Kidney (tissue), 14 donors: ENCODE data around the gene CRADD. TPM values are rescaled to one million over a fixed set of nuclear protein-coding genes. Genes with fewer than 3 reads are reported as not detected.
A peak's percentile ranks its signal among the peaks of the same experiment; 100 is the strongest.

Experiments used
- DNase-seq, 5 donors: peaks; one replicate each; pipeline ENCODE4 v3.0.0-alpha.2; 2013 to 2020
- FAIRE-seq: peaks from 2 replicates; lab custom pipeline; 2012; peaks lifted over from hg19 to GRCh38; lab: Jason Lieb, UNC
- H3K27ac ChIP-seq, 2 donors: one replicate each; pipeline ENCODE4 v1.7.0; 2013; ENCODE audit warnings: low read depth in 2 of 2, low read length in 2 of 2, inconsistent platforms in 1 of 2
- H3K27me3 ChIP-seq: one replicate; pipeline ENCODE4 v1.7.1; 2013; ENCODE audit warnings: low read length, inconsistent platforms; ENCODE audit not compliant: control insufficient read depth, insufficient read depth
- H3K36me3 ChIP-seq, 3 donors: one replicate each; pipeline versions ENCODE4 v1.7.0 to v1.7.1; 2013; ENCODE audit warnings: low read length in 3 of 3, control low read depth in 1 of 3, inconsistent platforms in 1 of 3; ENCODE audit not compliant: insufficient read depth in 3 of 3, control insufficient read depth in 2 of 3
- H3K4me1 ChIP-seq, 3 donors: one replicate each; pipeline versions ENCODE4 v1.7.0 to v1.7.1; 2013; ENCODE audit warnings: low read length in 3 of 3, inconsistent platforms in 1 of 3, low read depth in 1 of 3; ENCODE audit not compliant: control insufficient read depth in 2 of 3, insufficient read depth in 2 of 3
- H3K4me3 ChIP-seq, 3 donors: one replicate each; pipeline versions ENCODE4 v1.7.0 to v1.8.1; 2013; ENCODE audit warnings: low read length in 3 of 3, control low read depth in 1 of 3, inconsistent platforms in 1 of 3
- H3K9ac ChIP-seq, 3 donors: one replicate each; pipeline versions ENCODE4 v1.7.0 to v1.7.1; 2013; ENCODE audit warnings: low read length in 3 of 3, control low read depth in 1 of 3, inconsistent platforms in 1 of 3
- H3K9me3 ChIP-seq, 3 donors: one replicate each; pipeline versions ENCODE4 v1.7.0 to v1.7.1; 2013; ENCODE audit warnings: low read length in 3 of 3, control low read depth in 1 of 3, inconsistent platforms in 1 of 3; ENCODE audit not compliant: control insufficient read depth in 2 of 3, insufficient read depth in 1 of 3
- CTCF ChIP-seq: IDR thresholded peaks from 3 replicates; pipeline ENCODE4 v1.5.1; 2012; ENCODE audit warnings: mild to moderate bottlenecking, moderate library complexity, borderline replicate concordance; ENCODE audit not compliant: insufficient read depth; ENCODE audit errors: extremely low read depth
- intact Hi-C: fragments of 100-400 bp; cut with DNase I; formaldehyde crosslinking; loops from one replicate; pipeline ENCODE4 v1.11.1; 2022
- polyA plus RNA-seq: library from polyadenylated mRNA; stranded (reverse); fragments of 350-450 nt; fragmentation: Illumina TruSeq; extraction: RNeasy Lipid Tissue Mini Kit (QIAGEN cat#74804); gene quantifications from one replicate; pipeline ENCODE4 v1.2.3, GENCODE V29; 2014; ENCODE audit warnings: low read depth, low replicate concordance; ENCODE audit not compliant: insufficient read depth
- total RNA-seq: library from RNA; stranded (reverse); fragmentation: NEBNext Ultra II Directional; extraction: Animal tissue kit (Norgen Biotek cat#: 25700); gene quantifications from one replicate; pipeline ENCODE4 v1.2.1, GENCODE V29; 2021
- donor health status: control.
- donor health status: control.
- donor health status: control.
- donor health status: control.
- donor health status: control.
- donor health status: DM: yes; HTN: yes; CAD: no.
- donor health status: Normal renal cell carcinoma (clear cell type).

CRADD gene
- total and polyA plus RNA-seq, 2 donors from 2014 or later = 19.1 to 28.8 TPM

GRCh38 chr12:93943780-93944179 is 266.6 kb downstream of the CRADD start:
- Histone ChIP-seq H3K4me1 (no peaks in the 10 kb centered on the region), H3K36me3 (no peaks in the 10 kb centered on the region), H3K27me3 (no peaks in the 10 kb centered on the region), H3K4me3 (no peak overlapping the region), H3K27ac (no peak overlapping the region), H3K9me3 (no peaks in the 10 kb centered on the region), H3K9ac (no peak overlapping the region)
- FAIRE-seq = no peak
- TF ChIP-seq CTCF = no peak
- intact Hi-C loops = no loop called here
- peak in 3 of 5 donors; percentile 7 to 11 (median 9) for DNase-seq

GRCh38 chr12:93944201-93944600 is 267.0 kb downstream of the CRADD start:
- no peaks in the 10 kb centered on the region for H3K4me1 ChIP-seq
- H3K27me3 ChIP-seq = no peaks in the 10 kb centered on the region
- no peak for TF ChIP-seq CTCF
- H3K9me3 ChIP-seq = no peaks in the 10 kb centered on the region
- H3K4me3 ChIP-seq = no peak overlapping the region
- intact Hi-C loops = no loop called here
- no peak for FAIRE-seq
- H3K27ac ChIP-seq = no peak overlapping the region
- no peaks in the 10 kb centered on the region for H3K36me3 ChIP-seq
- no peak for DNase-seq
- no peak overlapping the region for H3K9ac ChIP-seq

Other genes starting within 250 kb of the CRADD start
- gene UBE2N, start 235.4 kb upstream of the CRADD start, total RNA-seq = 84.7 TPM
- gene UBE2N, start 235.4 kb upstream of the CRADD start, polyA plus RNA-seq = 97.3 TPM
- gene MRPL42, start 209.9 kb upstream of the CRADD start, total RNA-seq = 66.7 TPM
- 57.6 TPM for gene MRPL42, start 209.9 kb upstream of the CRADD start, polyA plus RNA-seq
- gene SOCS2, start 104.7 kb upstream of the CRADD start, total RNA-seq = 25.7 TPM
- gene SOCS2, start 104.7 kb upstream of the CRADD start, polyA plus RNA-seq = 32.2 TPM